ENCODE measurements around the gene CELF6.
"Not testable (repeated sequence)": the region's sequence is repeated elsewhere in the genome, so short reads cannot be mapped to it uniquely, and the experiment has no call there.

GRCh38 chr15:72275635-72276325 is 44.2 kb downstream of the CELF6 start:
- TF ChIP-seq, protein P1, sequence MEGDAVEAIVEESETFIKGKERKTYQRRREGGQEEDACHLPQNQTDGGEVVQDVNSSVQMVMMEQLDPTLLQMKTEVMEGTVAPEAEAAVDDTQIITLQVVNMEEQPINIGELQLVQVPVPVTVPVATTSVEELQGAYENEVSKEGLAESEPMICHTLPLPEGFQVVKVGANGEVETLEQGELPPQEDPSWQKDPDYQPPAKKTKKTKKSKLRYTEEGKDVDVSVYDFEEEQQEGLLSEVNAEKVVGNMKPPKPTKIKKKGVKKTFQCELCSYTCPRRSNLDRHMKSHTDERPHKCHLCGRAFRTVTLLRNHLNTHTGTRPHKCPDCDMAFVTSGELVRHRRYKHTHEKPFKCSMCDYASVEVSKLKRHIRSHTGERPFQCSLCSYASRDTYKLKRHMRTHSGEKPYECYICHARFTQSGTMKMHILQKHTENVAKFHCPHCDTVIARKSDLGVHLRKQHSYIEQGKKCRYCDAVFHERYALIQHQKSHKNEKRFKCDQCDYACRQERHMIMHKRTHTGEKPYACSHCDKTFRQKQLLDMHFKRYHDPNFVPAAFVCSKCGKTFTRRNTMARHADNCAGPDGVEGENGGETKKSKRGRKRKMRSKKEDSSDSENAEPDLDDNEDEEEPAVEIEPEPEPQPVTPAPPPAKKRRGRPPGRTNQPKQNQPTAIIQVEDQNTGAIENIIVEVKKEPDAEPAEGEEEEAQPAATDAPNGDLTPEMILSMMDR (IDR thresholded peaks at IDR 0.05; ENCODE audit: poor library complexity, severe bottlenecking): not testable (repeated sequence)
- not testable (repeated sequence) for TF ChIP-seq POLR2AphosphoS5 (IDR thresholded peaks at IDR 0.05)
